Liver (tissue), 9 donors: ENCODE measurements around the gene NEURL1. TPM values are rescaled to one million over a fixed set of nuclear protein-coding genes. Genes with fewer than 3 reads are reported as not detected.

Source experiments
- DNase-seq: peaks from one replicate; pipeline ENCODE4 v3.0.0-alpha.2; 2017; ENCODE audit warnings: low spot score
- H3K27ac ChIP-seq, 2 donors: one replicate each; pipeline ENCODE4 v1.7.0; 2013; ENCODE audit warnings: inconsistent platforms in 2 of 2, low read length in 2 of 2, control low read depth in 1 of 2, low read depth in 1 of 2, mild to moderate bottlenecking in 1 of 2
- H3K27me3 ChIP-seq, 4 donors: one replicate each; pipeline versions ENCODE4 v1.6.1 to v1.7.0; 2013; ENCODE audit warnings: low read length in 3 of 4, inconsistent platforms in 1 of 4, mild to moderate bottlenecking in 1 of 4, moderate library complexity in 1 of 4; ENCODE audit not compliant: control insufficient read depth in 4 of 4, insufficient read depth in 4 of 4
- H3K36me3 ChIP-seq, 4 donors: one replicate each; pipeline versions ENCODE4 v1.6.1 to v1.7.0; 2013; ENCODE audit warnings: low read length in 3 of 4, mild to moderate bottlenecking in 3 of 4, low read depth in 1 of 4, moderate library complexity in 1 of 4; ENCODE audit not compliant: control insufficient read depth in 4 of 4, insufficient read depth in 3 of 4
- H3K4me1 ChIP-seq, 4 donors: one replicate each; pipeline versions ENCODE4 v1.6.1 to v1.7.0; 2013; ENCODE audit warnings: low read length in 3 of 4, mild to moderate bottlenecking in 3 of 4, moderate library complexity in 1 of 4; ENCODE audit not compliant: control insufficient read depth in 4 of 4, insufficient read depth in 4 of 4
- H3K4me3 ChIP-seq, 3 donors: one replicate each; pipeline versions ENCODE4 v1.6.1 to v1.7.0; 2013; ENCODE audit warnings: low read length in 3 of 3, control low read depth in 1 of 3, low read depth in 1 of 3, mild to moderate bottlenecking in 1 of 3
- H3K9ac ChIP-seq, 2 donors: one replicate each; pipeline ENCODE4 v1.7.0; 2013; ENCODE audit warnings: low read length in 2 of 2, mild to moderate bottlenecking in 2 of 2, moderate library complexity in 2 of 2, control low read depth in 1 of 2, low read depth in 1 of 2
- H3K9me3 ChIP-seq, 4 donors: one replicate each; pipeline versions ENCODE4 v1.6.1 to v1.7.0; 2013; ENCODE audit warnings: low read length in 3 of 4; ENCODE audit not compliant: control insufficient read depth in 4 of 4
- ATF3 ChIP-seq: IDR thresholded peaks from 2 replicates; pipeline ENCODE4 v1.6.1; 2016; ENCODE audit warnings: antibody characterized with exemption
- CTCF ChIP-seq: fragments of 150-350 bp; IDR thresholded peaks from 2 replicates; pipeline ENCODE4 v1.5.1; 2017; ENCODE audit warnings: improper control_type of control experiment, low read depth, low read length; ENCODE audit not compliant: missing input control
- EGR1 ChIP-seq, 2 donors: IDR thresholded peaks; 2 replicates each; pipeline ENCODE4 v1.6.1; 2016 to 2018; ENCODE audit warnings: antibody characterized with exemption in 2 of 2, low read depth in 2 of 2
- FOXA2 ChIP-seq: IDR thresholded peaks from 2 replicates; pipeline ENCODE4 v1.6.1; 2016; ENCODE audit warnings: antibody characterized with exemption
- GABPA ChIP-seq, 2 donors: IDR thresholded peaks in 1 of 2; conservative IDR thresholded peaks in 1 of 2; 2 replicates each; pipeline ENCODE4 v1.6.1; 2016; ENCODE audit warnings: antibody characterized with exemption in 2 of 2, mild to moderate bottlenecking in 1 of 2, moderate library complexity in 1 of 2
- HNF4A ChIP-seq, 2 donors: conservative IDR thresholded peaks; 2 replicates each; pipeline ENCODE4 v1.6.1; 2016; ENCODE audit warnings: antibody characterized with exemption in 2 of 2, mild to moderate bottlenecking in 2 of 2
- HNF4G ChIP-seq: IDR thresholded peaks from 2 replicates; pipeline ENCODE4 v1.6.1; 2016; ENCODE audit warnings: antibody characterized with exemption
- JUND ChIP-seq, 2 donors: IDR thresholded peaks; 2 replicates each; pipeline ENCODE4 v1.6.1; 2016; ENCODE audit warnings: antibody characterized with exemption in 2 of 2
- MAX ChIP-seq: IDR thresholded peaks from 2 replicates; pipeline ENCODE4 v1.6.1; 2016; ENCODE audit warnings: antibody characterized with exemption
- NR2F2 ChIP-seq: IDR thresholded peaks from 2 replicates; pipeline ENCODE4 v1.6.1; 2016; ENCODE audit warnings: antibody characterized with exemption
- RAD21 ChIP-seq, 2 donors: IDR thresholded peaks; 2 replicates each; pipeline ENCODE4 v1.6.1; 2016; ENCODE audit warnings: antibody characterized with exemption in 2 of 2, mild to moderate bottlenecking in 2 of 2
- REST ChIP-seq: IDR thresholded peaks from 2 replicates; pipeline ENCODE4 v1.6.1; 2016; ENCODE audit warnings: antibody characterized with exemption, mild to moderate bottlenecking
- RXRA ChIP-seq, 2 donors: IDR thresholded peaks; 2 replicates each; pipeline ENCODE4 v1.6.1; 2017 to 2018; ENCODE audit warnings: antibody characterized with exemption in 2 of 2, mild to moderate bottlenecking in 1 of 2
- TAF1 ChIP-seq: conservative IDR thresholded peaks from 2 replicates; pipeline ENCODE4 v1.6.1; 2016; ENCODE audit warnings: antibody characterized with exemption, mild to moderate bottlenecking
- YY1 ChIP-seq: IDR thresholded peaks from 2 replicates; pipeline ENCODE4 v1.6.1; 2016; ENCODE audit warnings: antibody characterized with exemption, mild to moderate bottlenecking
- ZBTB33 ChIP-seq: IDR thresholded peaks from 2 replicates; pipeline ENCODE4 v1.6.1; 2016; ENCODE audit warnings: antibody characterized with exemption
- WGBS: extraction: QIAGEN DNeasy Blood & Tissue Kit; methylation state at CpG from one replicate; pipeline ENCODE4 v1.1.7; 2013; 5-methylcytosine and 5-hydroxymethylcytosine counted together
- polyA plus RNA-seq, 2 donors: library from polyadenylated mRNA; stranded (reverse) in 1 of 2; unstranded in 1 of 2; fragments of 200-250 nt in 1 of 2; fragments of >200 nt in 1 of 2; fragmentation: Nextera tagmentation in 1 of 2; extraction: Ambion mirVana in 1 of 2; gene quantifications; one replicate each; pipeline versions ENCODE4 v1.2.1 to v1.2.3, GENCODE V29; 2013 to 2015
- total RNA-seq, 2 donors: library from RNA; depleted of rRNA; stranded (reverse); fragments of >200 nt; gene quantifications; one replicate each; pipeline ENCODE4 v1.2.3, GENCODE V29; 2014
- donor health status: healthy.
- donor health status: healthy.
- donor health status: healthy.
- donor health status: healthy.
- donor health status: healthy.

The NEURL1 gene
- total and polyA plus RNA-seq, 4 donors = 0.11 to 3.9 (median 0.74) TPM

- H3K4me1 ChIP-seq = peaks cover 2 to 18% (median 9%) of the 10 kb centered on the region in 4 donors
- H3K27ac ChIP-seq = no peak overlapping the region
- TF ChIP-seq ATF3 (no peak), RXRA (IDR thresholded peaks at IDR 0.05) (no peak), JUND (IDR thresholded peaks at IDR 0.05) (no peak), TAF1 (no peak), NR2F2 (no peak), MAX (no peak), EGR1 (IDR thresholded peaks at IDR 0.05; ENCODE audit: low read depth in 2 of 2) (no peak), FOXA2 (no peak), HNF4A (conservative IDR thresholded peaks at IDR 0.05) (no peak), GABPA (IDR thresholded peaks at IDR 0.05 in 1 of 2, conservative IDR thresholded peaks at IDR 0.05 in 1 of 2) (no peak), HNF4G (no peak), CTCF (no peak), ZBTB33 (no peak), RAD21 (IDR thresholded peaks at IDR 0.05) (no peak)
- H3K9me3 ChIP-seq = no peaks in the 10 kb centered on the region
- H3K4me3 ChIP-seq = no peak overlapping the region
- H3K27me3 ChIP-seq = no peaks in the 10 kb centered on the region
- no peak overlapping the region for H3K9ac ChIP-seq
- DNase-seq = no peak
- WGBS = 81% methylated on average over 11 of the region's 11 CpGs
- H3K36me3 ChIP-seq = no peaks in the 10 kb centered on the region
These were observed 62.2 kb downstream of the NEURL1 start for GRCh38 chr10:103555712-103556111.

GRCh38 chr10:103556383-103557007, 63.0 kb downstream of the NEURL1 start:
- H3K4me1 ChIP-seq = peaks cover 2 to 18% (median 9%) of the 10 kb centered on the region in 4 donors
- no peak for TF ChIP-seq MAX
- no peak for TF ChIP-seq FOXA2
- no peak for TF ChIP-seq YY1
- no peak for TF ChIP-seq NR2F2
- no peak for TF ChIP-seq TAF1
- no peak for TF ChIP-seq ATF3
- no peak for TF ChIP-seq CTCF
- no peak for TF ChIP-seq HNF4G
- TF ChIP-seq RXRA (IDR thresholded peaks at IDR 0.05) = no peak
- no peak for TF ChIP-seq ZBTB33
- TF ChIP-seq RAD21 (IDR thresholded peaks at IDR 0.05) = no peak
- TF ChIP-seq REST = no peak
- TF ChIP-seq GABPA (IDR thresholded peaks at IDR 0.05 in 1 of 2, conservative IDR thresholded peaks at IDR 0.05 in 1 of 2) = no peak
- no peak for TF ChIP-seq EGR1 (IDR thresholded peaks at IDR 0.05; ENCODE audit: low read depth in 2 of 2)
- no peak for TF ChIP-seq HNF4A (conservative IDR thresholded peaks at IDR 0.05)
- TF ChIP-seq JUND (IDR thresholded peaks at IDR 0.05) = no peak
- no peak overlapping the region for H3K27ac ChIP-seq
- DNase-seq = no peak
- WGBS = 90% methylated on average over 12 of the region's 12 CpGs
- no peaks in the 10 kb centered on the region for H3K36me3 ChIP-seq
- H3K4me3 ChIP-seq = no peak overlapping the region
- no peak overlapping the region for H3K9ac ChIP-seq
- no peaks in the 10 kb centered on the region for H3K9me3 ChIP-seq
- H3K27me3 ChIP-seq = no peaks in the 10 kb centered on the region
